Fibroblast of lung (primary cell): ENCODE results near the gene OR10H5. TPM values are rescaled to one million over a fixed set of nuclear protein-coding genes. Genes with fewer than 3 reads are reported as not detected.
"Not testable (repeated sequence)": the region's sequence is repeated elsewhere in the genome, so short reads cannot be mapped to it uniquely, and the experiment has no call there.

Experiments
- DNase-seq, 2 donors: peaks; one replicate each; pipeline versions ENCODE4 v3.0.0 to v3.0.0-alpha.2; 2010; ENCODE audit warnings: low read depth in 2 of 2
- H2AFZ ChIP-seq: 2 replicates; pipeline ENCODE4 v1.5.1; 2012; ENCODE audit warnings: low read length, control low read depth, inconsistent platforms
- H3K27ac ChIP-seq: 2 replicates; pipeline ENCODE4 v1.5.1; 2011; ENCODE audit warnings: low read length, control low read depth; ENCODE audit not compliant: insufficient read depth
- H3K27me3 ChIP-seq: 2 replicates; pipeline ENCODE4 v1.5.1; 2011; ENCODE audit warnings: mild to moderate bottlenecking, low read length; ENCODE audit not compliant: control insufficient read depth, insufficient read depth
- H3K36me3 ChIP-seq: 2 replicates; pipeline ENCODE4 v1.5.1; 2011; ENCODE audit warnings: low read length; ENCODE audit not compliant: control insufficient read depth, insufficient read depth
- H3K4me1 ChIP-seq: 2 replicates; pipeline ENCODE4 v1.5.1; 2011; ENCODE audit warnings: low read length; ENCODE audit not compliant: control insufficient read depth, insufficient read depth; ENCODE audit errors: extremely low read depth
- H3K4me2 ChIP-seq: 2 replicates; pipeline ENCODE4 v1.5.1; 2011; ENCODE audit warnings: low read length, control low read depth; ENCODE audit not compliant: insufficient read depth; ENCODE audit errors: extremely low read depth
- H3K4me3 ChIP-seq, 4 experiments: fragments of 200-600 bp in 1 of 4; sonication (generic) in 1 of 4; replicated peaks in 1 of 4; 2 replicates each; pipeline ENCODE4 v1.5.1; 2011 to 2016; ENCODE audit warnings: low read length in 4 of 4, low read depth in 3 of 4, mild to moderate bottlenecking in 3 of 4, control low read depth in 2 of 4, inconsistent platforms in 1 of 4, mixed read lengths in 1 of 4; ENCODE audit not compliant: insufficient read depth in 1 of 4; ENCODE audit errors: control extremely low read depth in 1 of 4
- H3K79me2 ChIP-seq: 2 replicates; pipeline ENCODE4 v1.5.1; 2012; ENCODE audit warnings: mild to moderate bottlenecking, low read length, inconsistent platforms; ENCODE audit not compliant: control insufficient read depth, insufficient read depth
- H3K9ac ChIP-seq: 2 replicates; pipeline ENCODE4 v1.5.1; 2011; ENCODE audit warnings: mild to moderate bottlenecking, low read length, control low read depth; ENCODE audit not compliant: insufficient read depth
- H3K9me3 ChIP-seq: 2 replicates; pipeline ENCODE4 v1.5.1; 2012; ENCODE audit warnings: low read depth, low read length; ENCODE audit not compliant: control insufficient read depth, insufficient read depth
- H4K20me1 ChIP-seq: 2 replicates; pipeline ENCODE4 v1.5.1; 2011; ENCODE audit warnings: low read length; ENCODE audit not compliant: control insufficient read depth, insufficient read depth; ENCODE audit errors: extremely low read depth
- CTCF ChIP-seq, 2 donors: IDR thresholded peaks in 1 of 2; conservative IDR thresholded peaks in 1 of 2; 1 replicate in 1 of 2; 2 replicates in 1 of 2; pipeline ENCODE4 v1.5.1; 2011 to 2012; ENCODE audit warnings: low read length in 2 of 2, control low read depth in 1 of 2, inconsistent platforms in 1 of 2, low read depth in 1 of 2, mild to moderate bottlenecking in 1 of 2
- EZH2 ChIP-seq: IDR thresholded peaks from 2 replicates; pipeline ENCODE4 v1.5.1; 2012; ENCODE audit warnings: low read length, control low read depth, mild to moderate bottlenecking; ENCODE audit errors: missing control alignments
- polyA plus RNA-seq, 2 donors: library from polyadenylated mRNA; depleted of rRNA in 1 of 2; stranded (reverse) in 1 of 2; unstranded in 1 of 2; fragments of >200 nt; gene quantifications; 2 replicates each; pipeline ENCODE4 v1.2.1, GENCODE V29; 2011 to 2012; ENCODE audit warnings: missing spikeins in 1 of 2
- total RNA-seq: library from RNA; depleted of rRNA; stranded (reverse); fragments of >200 nt; gene quantifications from 2 replicates; pipeline ENCODE4 v1.2.1, GENCODE V29; 2014

Gene OR10H5
- total and polyA plus RNA-seq, 2 donors (not counting 1 experiment from before 2014, with no cell fraction given), result not detected

- H3K27me3 ChIP-seq, H3K9me3 ChIP-seq, H4K20me1 ChIP-seq, H3K79me2 ChIP-seq, H3K4me1 ChIP-seq, H3K36me3 ChIP-seq: not testable (repeated sequence)
- peak in 1 of 2 donors; percentile 3 for DNase-seq
- H3K9ac ChIP-seq, result peak overlapping the region; percentile 94
- peak overlapping the region; percentile 83 for H3K27ac ChIP-seq
- peak overlapping the region; percentile 90 for H3K4me2 ChIP-seq
- H3K4me3 ChIP-seq, result peak overlapping the region; percentile 64 to 85 (median 71)
- H2AFZ ChIP-seq, result peak overlapping the region; percentile 83
Measured at GRCh38 chr19:15835565-15836329, 48.3 kb downstream of the OR10H5 start.

GRCh38 chr19:15836330-15837220 lies 49.1 kb downstream of the OR10H5 start:
- peak overlapping the region; percentile 83 for H2AFZ ChIP-seq
- H4K20me1 ChIP-seq, result no peaks in the 10 kb centered on the region
- no peaks in the 10 kb centered on the region for H3K79me2 ChIP-seq

GRCh38 chr19:15837221-15837731 lies 49.8 kb downstream of the OR10H5 start:
- Histone ChIP-seq H3K9me3 (no peaks in the 10 kb centered on the region), H3K79me2 (no peaks in the 10 kb centered on the region), H3K27me3 (no peaks in the 10 kb centered on the region), H3K4me3 (peak overlapping the region; percentile 0 to 85 (median 71)), H3K4me1 (no peaks in the 10 kb centered on the region), H2AFZ (peak overlapping the region; percentile 64), H3K36me3 (no peaks in the 10 kb centered on the region), H3K9ac (no peak overlapping the region), H4K20me1 (no peaks in the 10 kb centered on the region), H3K27ac (peak overlapping the region; percentile 83), H3K4me2 (peak overlapping the region; percentile 90)
- no peak for DNase-seq
- no peak for TF ChIP-seq CTCF (conservative IDR thresholded peaks at IDR 0.05 in 1 of 2, IDR thresholded peaks at IDR 0.05 in 1 of 2; ENCODE audit: low read depth in 1 of 2, low read length in 2 of 2)
- no peak for TF ChIP-seq EZH2

More at GRCh38 chr19:15836330-15837220, 49.1 kb downstream of the OR10H5 start:
- Histone ChIP-seq H3K4me3 (peak overlapping the region; percentile 64 to 85 (median 71)), H3K27me3 (no peaks in the 10 kb centered on the region), H3K4me2 (peak overlapping the region; percentile 90), H3K36me3 (no peaks in the 10 kb centered on the region), H3K9ac (peak overlapping the region; percentile 94), H3K27ac (peak overlapping the region; percentile 83), H3K4me1 (no peaks in the 10 kb centered on the region), H3K9me3 (no peaks in the 10 kb centered on the region)
- DNase-seq, result peak; percentile 87 to 91
- no peak for TF ChIP-seq CTCF (conservative IDR thresholded peaks at IDR 0.05 in 1 of 2, IDR thresholded peaks at IDR 0.05 in 1 of 2; ENCODE audit: low read depth in 1 of 2, low read length in 2 of 2)
- no peak for TF ChIP-seq EZH2
